Measurements from ENCODE around the gene GNL3.

GNL3 gene, protein sequence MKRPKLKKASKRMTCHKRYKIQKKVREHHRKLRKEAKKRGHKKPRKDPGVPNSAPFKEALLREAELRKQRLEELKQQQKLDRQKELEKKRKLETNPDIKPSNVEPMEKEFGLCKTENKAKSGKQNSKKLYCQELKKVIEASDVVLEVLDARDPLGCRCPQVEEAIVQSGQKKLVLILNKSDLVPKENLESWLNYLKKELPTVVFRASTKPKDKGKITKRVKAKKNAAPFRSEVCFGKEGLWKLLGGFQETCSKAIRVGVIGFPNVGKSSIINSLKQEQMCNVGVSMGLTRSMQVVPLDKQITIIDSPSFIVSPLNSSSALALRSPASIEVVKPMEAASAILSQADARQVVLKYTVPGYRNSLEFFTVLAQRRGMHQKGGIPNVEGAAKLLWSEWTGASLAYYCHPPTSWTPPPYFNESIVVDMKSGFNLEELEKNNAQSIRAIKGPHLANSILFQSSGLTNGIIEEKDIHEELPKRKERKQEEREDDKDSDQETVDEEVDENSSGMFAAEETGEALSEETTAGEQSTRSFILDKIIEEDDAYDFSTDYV

DNA sequence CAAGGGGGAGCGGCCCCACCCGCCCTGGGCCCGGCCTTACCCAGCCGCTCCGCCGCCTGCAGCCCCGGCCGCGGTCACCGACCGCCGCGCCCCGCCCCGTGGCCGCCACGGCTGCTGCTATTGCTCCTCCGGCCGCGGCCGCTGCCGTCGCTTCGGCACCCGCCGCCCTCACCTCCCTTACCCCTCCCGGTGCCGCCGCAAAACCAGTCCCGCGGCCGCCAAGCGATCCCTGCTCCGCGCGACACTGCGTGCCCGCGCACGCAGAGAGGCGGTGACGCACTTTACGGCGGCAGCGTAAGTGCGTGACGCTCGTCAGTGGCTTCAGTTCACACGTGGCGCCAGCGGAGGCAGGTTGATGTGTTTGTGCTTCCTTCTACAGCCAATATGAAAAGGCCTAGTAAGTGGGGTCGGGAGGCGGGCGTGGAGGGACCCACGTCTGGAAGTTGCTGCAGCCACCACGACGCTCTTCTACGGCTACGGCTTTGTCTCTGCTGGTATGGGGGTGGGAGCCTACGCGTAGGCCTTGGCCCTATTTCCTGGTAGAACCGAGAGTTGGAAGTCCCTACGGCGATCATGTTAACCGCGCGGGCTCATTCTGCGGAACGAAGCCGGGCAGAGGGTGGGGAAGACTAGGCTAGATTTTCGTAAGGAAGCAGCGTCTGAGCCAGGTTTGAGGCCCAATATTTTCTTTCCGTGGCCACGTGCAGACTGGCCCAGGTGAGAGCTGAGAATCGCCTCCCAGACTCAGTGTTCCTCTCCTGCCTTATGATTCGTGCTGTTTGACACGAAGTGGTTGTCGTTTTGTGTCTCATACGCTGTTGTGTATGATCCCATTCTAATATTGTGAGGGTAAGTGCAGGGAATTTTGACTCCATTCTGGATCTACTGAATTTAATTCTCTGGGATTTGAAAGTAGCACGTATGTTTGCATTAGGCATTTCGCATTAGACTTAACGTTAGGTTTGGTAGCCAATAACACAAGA, at the start of gene GNL3, which contains the start of gene PBRM1:
Gene GNL3, plus strand, starts transcription at position 324 of the 983 bp plus-strand sequence. Its CDS starts 61 bp downstream, at position 385.
Gene PBRM1, minus strand, starts transcription at position 205 of the 983 bp plus-strand sequence.
- TF ChIP-seq, protein P1, sequence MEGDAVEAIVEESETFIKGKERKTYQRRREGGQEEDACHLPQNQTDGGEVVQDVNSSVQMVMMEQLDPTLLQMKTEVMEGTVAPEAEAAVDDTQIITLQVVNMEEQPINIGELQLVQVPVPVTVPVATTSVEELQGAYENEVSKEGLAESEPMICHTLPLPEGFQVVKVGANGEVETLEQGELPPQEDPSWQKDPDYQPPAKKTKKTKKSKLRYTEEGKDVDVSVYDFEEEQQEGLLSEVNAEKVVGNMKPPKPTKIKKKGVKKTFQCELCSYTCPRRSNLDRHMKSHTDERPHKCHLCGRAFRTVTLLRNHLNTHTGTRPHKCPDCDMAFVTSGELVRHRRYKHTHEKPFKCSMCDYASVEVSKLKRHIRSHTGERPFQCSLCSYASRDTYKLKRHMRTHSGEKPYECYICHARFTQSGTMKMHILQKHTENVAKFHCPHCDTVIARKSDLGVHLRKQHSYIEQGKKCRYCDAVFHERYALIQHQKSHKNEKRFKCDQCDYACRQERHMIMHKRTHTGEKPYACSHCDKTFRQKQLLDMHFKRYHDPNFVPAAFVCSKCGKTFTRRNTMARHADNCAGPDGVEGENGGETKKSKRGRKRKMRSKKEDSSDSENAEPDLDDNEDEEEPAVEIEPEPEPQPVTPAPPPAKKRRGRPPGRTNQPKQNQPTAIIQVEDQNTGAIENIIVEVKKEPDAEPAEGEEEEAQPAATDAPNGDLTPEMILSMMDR (conservative IDR thresholded peaks at IDR 0.05) = no peak
- TF ChIP-seq ZFX (IDR thresholded peaks at IDR 0.05) = peak; percentile 91
- H3K27ac ChIP-seq = peak within 1 kb of the TSS; percentile 93

DNA sequence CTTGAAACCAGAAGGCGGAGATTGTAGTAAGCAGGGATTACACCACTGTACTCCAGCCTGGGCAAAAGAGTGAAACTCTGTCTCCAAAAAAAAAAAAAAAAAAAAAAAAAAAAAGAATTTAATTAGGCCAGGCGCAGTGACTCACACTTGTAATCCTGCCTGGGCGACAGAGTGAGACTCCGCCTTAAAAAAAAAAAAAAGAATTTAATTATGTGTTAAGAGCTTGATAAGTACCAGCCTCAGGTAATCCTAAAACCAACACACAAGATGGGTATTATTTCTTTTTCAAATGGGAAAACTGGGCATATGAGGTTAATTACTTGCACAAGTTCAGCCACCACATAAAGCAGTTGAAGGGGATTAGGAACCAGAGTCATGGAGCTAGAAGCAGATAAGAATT, 49.2 kb upstream of the GNL3 start:
- no peak for TF ChIP-seq ZFX (IDR thresholded peaks at IDR 0.05)
- TF ChIP-seq, protein P1 (conservative IDR thresholded peaks at IDR 0.05) = no peak
- H3K27ac ChIP-seq = no peak overlapping the region

DNA sequence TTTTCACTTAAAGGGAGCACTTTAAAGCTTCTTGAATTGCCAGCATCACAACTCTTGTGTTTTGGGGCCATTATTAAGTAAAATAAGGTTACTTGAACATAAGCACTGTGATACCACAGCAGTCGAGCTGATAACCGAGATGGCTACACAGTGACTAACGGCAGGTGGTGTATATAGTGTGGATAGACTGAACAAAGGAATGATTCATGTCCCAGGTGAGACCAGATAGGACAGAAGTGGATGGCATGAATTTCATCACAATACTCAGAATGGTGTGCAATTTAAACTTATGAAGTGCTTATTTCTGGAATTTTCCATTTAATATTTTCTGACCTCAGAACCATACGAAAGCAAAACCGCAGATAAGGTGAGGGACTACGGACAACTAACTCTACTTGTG, 40.3 kb upstream of the GNL3 start:
- TF ChIP-seq, protein P1 (conservative IDR thresholded peaks at IDR 0.05) = no peak
- TF ChIP-seq ZFX (IDR thresholded peaks at IDR 0.05) = no peak
- H3K27ac ChIP-seq = no peak overlapping the region

DNA sequence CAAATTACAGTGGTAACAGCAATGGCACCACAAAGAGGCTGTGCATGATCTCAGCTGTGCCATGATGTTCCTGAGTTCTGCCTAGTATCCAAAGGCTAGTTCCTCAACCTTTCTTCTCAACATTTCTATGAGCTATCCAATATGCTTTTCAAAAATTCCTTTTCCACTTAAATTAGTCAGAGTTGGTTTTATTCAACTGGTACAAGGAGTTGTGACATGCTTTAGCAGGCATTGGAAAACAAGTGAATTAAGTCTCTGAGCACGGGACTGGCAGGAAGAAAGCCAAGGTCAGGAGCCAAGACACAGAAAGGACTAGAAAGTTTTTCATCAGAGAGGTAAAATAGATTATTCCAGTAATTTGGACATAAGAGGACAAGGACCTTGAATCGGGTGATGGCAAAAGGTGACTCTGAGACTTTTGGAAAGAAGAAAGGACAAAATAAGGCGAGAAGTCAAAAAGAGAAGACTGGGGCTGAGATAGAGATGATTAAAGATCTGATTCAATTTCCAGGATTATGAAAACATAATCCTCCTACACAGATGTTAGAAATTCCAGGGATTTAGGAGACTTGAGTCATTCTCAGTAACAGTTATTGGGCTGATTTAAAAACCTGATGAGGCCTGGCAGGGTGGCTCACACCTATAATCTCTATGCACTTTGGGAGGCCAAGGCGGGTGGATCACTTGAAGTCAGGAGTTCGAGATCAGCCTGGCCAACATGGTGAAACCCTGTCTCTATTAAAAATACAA, 36.2 kb upstream of the GNL3 start:
- TF ChIP-seq ZFX (IDR thresholded peaks at IDR 0.05) = no peak
- TF ChIP-seq, protein P1 (conservative IDR thresholded peaks at IDR 0.05) = no peak
- no peak overlapping the region for H3K27ac ChIP-seq

DNA sequence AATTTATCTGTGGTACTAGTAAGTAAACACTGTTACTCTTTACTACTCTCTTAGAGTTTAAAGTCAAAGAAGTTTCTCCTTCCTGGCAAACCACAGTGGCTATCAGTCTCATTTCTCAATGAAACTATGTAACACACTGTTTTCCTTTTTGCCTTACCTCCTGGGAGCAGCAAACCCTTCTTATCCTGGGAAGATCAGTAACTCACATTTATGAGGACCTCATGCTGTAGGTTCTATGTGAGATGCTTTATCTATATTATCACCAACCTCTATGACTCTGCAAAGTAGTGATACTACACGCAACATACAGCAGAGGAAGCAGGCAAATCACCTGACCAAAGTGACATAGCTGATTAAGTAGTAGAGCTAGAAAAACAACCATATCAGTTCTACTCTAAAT, 35.4 kb upstream of the GNL3 start:
- TF ChIP-seq ZFX (IDR thresholded peaks at IDR 0.05) = no peak
- TF ChIP-seq, protein P1 (conservative IDR thresholded peaks at IDR 0.05) = no peak
- no peak overlapping the region for H3K27ac ChIP-seq

DNA sequence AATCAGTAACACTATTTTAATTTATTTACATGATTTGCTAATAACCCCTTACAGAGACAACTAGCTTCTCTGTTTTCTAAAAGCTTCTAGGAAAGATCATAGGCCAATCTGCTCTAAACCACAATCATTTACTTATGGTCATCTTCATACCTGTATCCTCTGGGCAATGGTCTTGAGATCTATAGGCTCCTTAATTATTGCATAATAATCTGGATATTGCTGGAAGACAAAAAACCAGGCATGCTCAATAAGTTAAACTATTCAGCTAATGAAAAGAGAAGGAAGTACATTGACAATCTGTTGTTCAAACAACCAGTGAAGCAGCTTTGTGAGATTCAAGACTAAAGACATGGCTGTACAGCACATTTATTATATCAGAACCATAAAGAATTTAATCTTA, 34.2 kb upstream of the GNL3 start:
- TF ChIP-seq, protein P1 (conservative IDR thresholded peaks at IDR 0.05) = no peak
- TF ChIP-seq ZFX (IDR thresholded peaks at IDR 0.05) = no peak
- H3K27ac ChIP-seq = no peak overlapping the region
